ENCODE measurements around the gene CACHD1. TPM values are rescaled to one million over a fixed set of nuclear protein-coding genes. Genes with fewer than 3 reads are reported as not detected.

CACHD1 gene
- total RNA-seq, 2 experiments from 2014 or later = not detected

- H3K4me2 ChIP-seq (ENCODE audit: low read length) = no peak overlapping the region
- H3K4me3 ChIP-seq (ENCODE audit: low read depth, low read length, poor library complexity, severe bottlenecking) = no peak overlapping the region
- H2AFZ ChIP-seq (ENCODE audit: low read length) = no peak overlapping the region
- no peak for TF ChIP-seq CTCF (conservative IDR thresholded peaks at IDR 0.05; ENCODE audit: low read length)
- TF ChIP-seq EZH2phosphoT487 (IDR thresholded peaks at IDR 0.05; ENCODE audit: borderline replicate concordance, low read depth, low read length) = no peak
- no peaks in the 10 kb centered on the region for H3K36me3 ChIP-seq (ENCODE audit: insufficient read depth, low read length)
- POLR2A ChIA-PET = interaction anchor here (0.6 kb wide), 1 partner anchor 300 kb away, joined by 3 read pairs; no protein-coding TSS in a partner anchor
- no peaks in the 10 kb centered on the region for H3K4me1 ChIP-seq (ENCODE audit: insufficient read depth, low read length, poor library complexity, severe bottlenecking)
- H3K79me2 ChIP-seq (ENCODE audit: insufficient read depth, low read depth, low read length) = no peaks in the 10 kb centered on the region
- H3K27ac ChIP-seq (ENCODE audit: low read depth, low read length, poor library complexity, severe bottlenecking) = no peak overlapping the region
- intact Hi-C loops (cut with micrococcal nuclease; ENCODE audit: unreplicated experiment) = no loop called here
- CTCF ChIA-PET (ENCODE audit: unreplicated experiment) = no interaction called here
- no TSS peak for BruUV-seq (replicated peaks)
- H3K9me3 ChIP-seq (ENCODE audit: low read length) = no peaks in the 10 kb centered on the region
- DNase-seq (ENCODE audit: low spot score) = no peak
- H4K20me1 ChIP-seq (ENCODE audit: insufficient read depth, low read length) = no peaks in the 10 kb centered on the region
- H3K9me2 ChIP-seq (ENCODE audit: insufficient read depth, low read length) = no peaks in the 10 kb centered on the region
Measured at GRCh38 chr1:64427879-64428278, 42.0 kb upstream of the CACHD1 start.

GRCh38 chr1:64433308-64433707 is 36.6 kb upstream of the CACHD1 start:
- H3K4me1 ChIP-seq (ENCODE audit: insufficient read depth, low read length, poor library complexity, severe bottlenecking) = no peaks in the 10 kb centered on the region
- DNase-seq (ENCODE audit: low spot score) = no peak
- H3K4me2 ChIP-seq (ENCODE audit: low read length) = no peak overlapping the region
- H3K36me3 ChIP-seq (ENCODE audit: insufficient read depth, low read length) = no peaks in the 10 kb centered on the region
- H3K27ac ChIP-seq (ENCODE audit: low read depth, low read length, poor library complexity, severe bottlenecking) = no peak overlapping the region
- no peaks in the 10 kb centered on the region for H3K79me2 ChIP-seq (ENCODE audit: insufficient read depth, low read depth, low read length)
- H3K9me3 ChIP-seq (ENCODE audit: low read length) = no peaks in the 10 kb centered on the region
- no TSS peak for BruUV-seq (replicated peaks)
- no peak for TF ChIP-seq CTCF (conservative IDR thresholded peaks at IDR 0.05; ENCODE audit: low read length)
- H3K4me3 ChIP-seq (ENCODE audit: low read depth, low read length, poor library complexity, severe bottlenecking) = no peak overlapping the region
- CTCF ChIA-PET (ENCODE audit: unreplicated experiment) = no interaction called here
- H4K20me1 ChIP-seq (ENCODE audit: insufficient read depth, low read length) = no peaks in the 10 kb centered on the region
- H3K9me2 ChIP-seq (ENCODE audit: insufficient read depth, low read length) = no peaks in the 10 kb centered on the region
- no peak overlapping the region for H2AFZ ChIP-seq (ENCODE audit: low read length)
- POLR2A ChIA-PET = no interaction called here
- intact Hi-C loops (cut with micrococcal nuclease; ENCODE audit: unreplicated experiment) = no loop called here

GRCh38 chr1:64433747-64434146 is 36.2 kb upstream of the CACHD1 start:
- no peaks in the 10 kb centered on the region for H4K20me1 ChIP-seq (ENCODE audit: insufficient read depth, low read length)
- TF ChIP-seq CTCF (conservative IDR thresholded peaks at IDR 0.05; ENCODE audit: low read length) = no peak
- BruUV-seq (replicated peaks) = no TSS peak

More at GRCh38 chr1:64433747-64434146, 36.2 kb upstream of the CACHD1 start:
- intact Hi-C loops (cut with micrococcal nuclease; ENCODE audit: unreplicated experiment) = no loop called here
- DNase-seq (ENCODE audit: low spot score) = no peak
- no peaks in the 10 kb centered on the region for H3K9me3 ChIP-seq (ENCODE audit: low read length)
- H3K4me2 ChIP-seq (ENCODE audit: low read length) = no peak overlapping the region
- H3K27ac ChIP-seq (ENCODE audit: low read depth, low read length, poor library complexity, severe bottlenecking) = no peak overlapping the region
- no peaks in the 10 kb centered on the region for H3K4me1 ChIP-seq (ENCODE audit: insufficient read depth, low read length, poor library complexity, severe bottlenecking)
- no peaks in the 10 kb centered on the region for H3K36me3 ChIP-seq (ENCODE audit: insufficient read depth, low read length)
- no peak overlapping the region for H2AFZ ChIP-seq (ENCODE audit: low read length)
- H3K4me3 ChIP-seq (ENCODE audit: low read depth, low read length, poor library complexity, severe bottlenecking) = no peak overlapping the region
- H3K79me2 ChIP-seq (ENCODE audit: insufficient read depth, low read depth, low read length) = no peaks in the 10 kb centered on the region
- no peaks in the 10 kb centered on the region for H3K9me2 ChIP-seq (ENCODE audit: insufficient read depth, low read length)
- POLR2A ChIA-PET = no interaction called here
- CTCF ChIA-PET (ENCODE audit: unreplicated experiment) = no interaction called here
